IgD-negative memory B cell (primary cell): ENCODE measurements around the gene TCN2. TPM values are rescaled to one million over a fixed set of nuclear protein-coding genes. Genes with fewer than 3 reads are reported as not detected.
A peak's percentile ranks its signal among the peaks of the same experiment; 100 is the strongest.
"Not testable (repeated sequence)": the region's sequence is repeated elsewhere in the genome, so short reads cannot be mapped to it uniquely, and the experiment has no call there.

ENCODE experiments used
- H3K27ac Mint-ChIP-seq, 3 donors: one replicate each; pipeline ENCODE4 v1.8.0; 2020 to 2022; ENCODE audit warnings: mild to moderate bottlenecking in 3 of 3, mixed read lengths in 3 of 3, moderate library complexity in 1 of 3
- H3K27me3 Mint-ChIP-seq: one replicate; pipeline ENCODE4 v1.8.0; 2021; ENCODE audit warnings: mixed read lengths
- H3K36me3 Mint-ChIP-seq: one replicate; pipeline ENCODE4 v1.8.0; 2020; ENCODE audit warnings: mild to moderate bottlenecking, mixed read lengths
- H3K4me1 Mint-ChIP-seq, 3 donors: one replicate each; pipeline ENCODE4 v1.8.0; 2020 to 2022; ENCODE audit warnings: mixed read lengths in 3 of 3, mild to moderate bottlenecking in 1 of 3
- H3K4me3 Mint-ChIP-seq, 4 donors: one replicate each; pipeline ENCODE4 v1.8.0; 2020 to 2022; ENCODE audit warnings: mild to moderate bottlenecking in 4 of 4, mixed read lengths in 4 of 4, moderate library complexity in 3 of 4
- H3K9me3 Mint-ChIP-seq, 3 donors: one replicate each; pipeline ENCODE4 v1.8.0; 2020 to 2021; ENCODE audit warnings: mixed read lengths in 3 of 3, mild to moderate bottlenecking in 1 of 3
- polyA plus RNA-seq: library from polyadenylated mRNA; unstranded; fragments of 300-500 nt; fragmentation: Illumina TruSeq; gene quantifications from one replicate; pipeline ENCODE4 v1.2.3, GENCODE V29; 2021

The TCN2 gene
- polyA plus RNA-seq, 1 donor from 2014 or later = 0.48 TPM

GRCh38 chr22:30612789-30613188 is 5.8 kb downstream of the TCN2 start:
- Mint-ChIP-seq H3K27ac (no peak overlapping the region), H3K9me3 (no peaks in the 10 kb centered on the region), H3K4me3 (no peak overlapping the region), H3K4me1 (peaks cover 8 to 14% (median 13%) of the 10 kb centered on the region in 3 donors), H3K36me3 (no peaks in the 10 kb centered on the region), H3K27me3 (peaks cover 12% of the 10 kb centered on the region)

GRCh38 chr22:30614268-30614667 is 7.3 kb downstream of the TCN2 start:
- Mint-ChIP-seq H3K9me3 (no peaks in the 10 kb centered on the region), H3K4me3 (no peak overlapping the region), H3K36me3 (no peaks in the 10 kb centered on the region)

GRCh38 chr22:30614879-30615278 is 7.9 kb downstream of the TCN2 start:
- Mint-ChIP-seq H3K27ac (no peak overlapping the region), H3K4me1 (peaks cover 1 to 6% (median 2%) of the 10 kb centered on the region in 3 donors), H3K9me3 (no peaks in the 10 kb centered on the region), H3K36me3 (no peaks in the 10 kb centered on the region), H3K4me3 (no peak overlapping the region), H3K27me3 (peaks cover 9% of the 10 kb centered on the region)

More at GRCh38 chr22:30614268-30614667, 7.3 kb downstream of the TCN2 start:
- no peak overlapping the region for H3K27ac Mint-ChIP-seq
- H3K4me1 Mint-ChIP-seq = peaks cover 4 to 8% (median 5%) of the 10 kb centered on the region in 3 donors
- peaks cover 11% of the 10 kb centered on the region for H3K27me3 Mint-ChIP-seq

- Mint-ChIP-seq H3K36me3 (no peaks in the 10 kb centered on the region), H3K4me3 (peak overlapping the region in 1 of 4 donors; percentile 83), H3K27ac (peak overlapping the region in 1 of 3 donors; percentile 88), H3K27me3 (peaks cover 7% of the 10 kb centered on the region), H3K4me1 (peaks cover under 1 to 2% (median 1%) of the 10 kb centered on the region in 3 donors), H3K9me3 (no peaks in the 10 kb centered on the region)
These were observed 8.6 kb downstream of the TCN2 start for GRCh38 chr22:30615543-30615954.

- no peak overlapping the region for H3K4me3 Mint-ChIP-seq
- peaks cover 8% of the 10 kb centered on the region for H3K27me3 Mint-ChIP-seq
- no peaks in the 10 kb centered on the region for H3K36me3 Mint-ChIP-seq
- no peaks in the 10 kb centered on the region for H3K9me3 Mint-ChIP-seq
- H3K27ac Mint-ChIP-seq = no peak overlapping the region
- H3K4me1 Mint-ChIP-seq = peaks cover 0 to 1% (median 0%) of the 10 kb centered on the region in 3 donors
These were observed 10.8 kb downstream of the TCN2 start for GRCh38 chr22:30617819-30618218.

- not testable (repeated sequence) for H3K9me3 Mint-ChIP-seq, H3K27me3 Mint-ChIP-seq, H3K4me3 Mint-ChIP-seq, H3K27ac Mint-ChIP-seq, H3K4me1 Mint-ChIP-seq, H3K36me3 Mint-ChIP-seq
These were observed 12.9 kb downstream of the TCN2 start for GRCh38 chr22:30619909-30620308.

GRCh38 chr22:30626413-30626812 is 19.4 kb downstream of the TCN2 start:
- H3K36me3 Mint-ChIP-seq = no peaks in the 10 kb centered on the region
- peaks cover 2% of the 10 kb centered on the region for H3K27me3 Mint-ChIP-seq
- no peak overlapping the region for H3K4me3 Mint-ChIP-seq
- H3K4me1 Mint-ChIP-seq = no peaks in the 10 kb centered on the region
- H3K9me3 Mint-ChIP-seq = no peaks in the 10 kb centered on the region
- no peak overlapping the region for H3K27ac Mint-ChIP-seq

GRCh38 chr22:30627471-30627870 is 20.5 kb downstream of the TCN2 start:
- Mint-ChIP-seq H3K4me3 (no peak overlapping the region), H3K27ac (no peak overlapping the region), H3K4me1 (no peaks in the 10 kb centered on the region), H3K36me3 (no peaks in the 10 kb centered on the region), H3K9me3 (no peaks in the 10 kb centered on the region), H3K27me3 (no peaks in the 10 kb centered on the region)

- no peaks in the 10 kb centered on the region for H3K27me3 Mint-ChIP-seq
- H3K9me3 Mint-ChIP-seq = no peaks in the 10 kb centered on the region
- no peaks in the 10 kb centered on the region for H3K36me3 Mint-ChIP-seq
- no peaks in the 10 kb centered on the region for H3K4me1 Mint-ChIP-seq
- H3K4me3 Mint-ChIP-seq = peak overlapping the region in 1 of 4 donors; percentile 57
- no peak overlapping the region for H3K27ac Mint-ChIP-seq
These were observed 21.5 kb downstream of the TCN2 start for GRCh38 chr22:30628491-30628890.

GRCh38 chr22:30631469-30631868 is 24.5 kb downstream of the TCN2 start:
- not testable (repeated sequence) for H3K27ac Mint-ChIP-seq, H3K4me1 Mint-ChIP-seq

GRCh38 chr22:30634471-30635233 is 27.7 kb downstream of the TCN2 start:
- Mint-ChIP-seq H3K27ac (peak overlapping the region; percentile 94 to 96 (median 96)), H3K4me1 (peaks cover 6 to 9% (median 8%) of the 10 kb centered on the region in 3 donors), H3K36me3 (no peaks in the 10 kb centered on the region), H3K9me3 (peaks cover 0 to 3% (median 0%) of the 10 kb centered on the region in 3 donors), H3K27me3 (no peaks in the 10 kb centered on the region), H3K4me3 (peak overlapping the region; percentile 82 to 95 (median 92))

More at GRCh38 chr22:30631469-30631868, 24.5 kb downstream of the TCN2 start:
- not testable (repeated sequence) for H3K4me3 Mint-ChIP-seq, H3K27me3 Mint-ChIP-seq, H3K36me3 Mint-ChIP-seq, H3K9me3 Mint-ChIP-seq

GRCh38 chr22:30635273-30636225 is 28.6 kb downstream of the TCN2 start, which contains the start of gene SLC35E4:
SLC35E4 (plus strand) TSS chr22:30635781; CDS start chr22:30636451, 670 bp downstream.
- H3K9me3 Mint-ChIP-seq = peaks cover 0 to 3% (median 0%) of the 10 kb centered on the region in 3 donors
- H3K4me3 Mint-ChIP-seq = peak within 1 kb of the TSS; percentile 82 to 95 (median 92)
- peaks cover 6 to 9% (median 8%) of the 10 kb centered on the region in 3 donors for H3K4me1 Mint-ChIP-seq
- no peaks in the 10 kb centered on the region for H3K27me3 Mint-ChIP-seq
- H3K27ac Mint-ChIP-seq = peak within 1 kb of the TSS; percentile 94 to 96 (median 96)
- no peaks in the 10 kb centered on the region for H3K36me3 Mint-ChIP-seq

GRCh38 chr22:30636226-30637077 is 29.5 kb downstream of the TCN2 start:
- Mint-ChIP-seq H3K4me3 (peak overlapping the region; percentile 81 to 93 (median 90)), H3K27ac (peak overlapping the region in 1 of 3 donors; percentile 96), H3K4me1 (peaks cover 6 to 9% (median 8%) of the 10 kb centered on the region in 3 donors), H3K9me3 (peaks cover 0 to 3% (median 0%) of the 10 kb centered on the region in 3 donors), H3K27me3 (no peaks in the 10 kb centered on the region), H3K36me3 (no peaks in the 10 kb centered on the region)

- H3K4me3 Mint-ChIP-seq = peak overlapping the region in 2 of 4 donors; percentile 25 to 93
- peaks cover 6 to 9% (median 8%) of the 10 kb centered on the region in 3 donors for H3K4me1 Mint-ChIP-seq
- peaks cover 0 to 3% (median 0%) of the 10 kb centered on the region in 3 donors for H3K9me3 Mint-ChIP-seq
- no peaks in the 10 kb centered on the region for H3K27me3 Mint-ChIP-seq
- H3K36me3 Mint-ChIP-seq = no peaks in the 10 kb centered on the region
- H3K27ac Mint-ChIP-seq = peak overlapping the region in 2 of 3 donors; percentile 39 to 90
These were observed 30.7 kb downstream of the TCN2 start for GRCh38 chr22:30637701-30638114.
